ENCODE results near the gene JMY. TPM values are rescaled to one million over a fixed set of nuclear protein-coding genes. Genes with fewer than 3 reads are reported as not detected.

JMY gene
- total RNA-seq, 4 donors from 2014 or later: 7.0 to 30.1 (median 11.3) TPM

DNA sequence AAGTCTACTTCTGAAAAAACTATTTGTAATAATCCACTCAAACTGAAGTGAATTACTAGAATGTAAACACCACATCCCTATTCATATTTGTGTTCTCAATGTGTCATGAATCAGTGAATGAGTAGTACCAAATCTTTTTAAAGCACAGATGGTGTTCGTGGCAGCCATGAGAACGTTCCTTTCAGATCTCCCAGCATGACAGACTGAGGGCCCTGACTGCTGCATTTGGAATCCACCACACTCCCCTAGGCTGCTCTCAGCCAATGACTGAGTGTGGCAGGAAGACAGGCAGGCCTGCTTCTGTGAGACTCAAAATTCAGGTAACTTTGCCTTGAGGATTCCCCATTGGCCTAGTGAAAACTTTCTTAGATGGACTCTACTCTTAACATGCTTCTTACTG, 10.9 kb upstream of the JMY start:
- DNase-seq (ENCODE audit: low spot score) (no peak), ATAC-seq (ENCODE audit: low FRiP score) (no peak)

GRCh38 chr5:79225441-79225840, 10.5 kb upstream of the JMY start:
- DNase-seq (ENCODE audit: low spot score) (no peak), ATAC-seq (ENCODE audit: low FRiP score) (no peak)
- TF ChIP-seq, protein P1, sequence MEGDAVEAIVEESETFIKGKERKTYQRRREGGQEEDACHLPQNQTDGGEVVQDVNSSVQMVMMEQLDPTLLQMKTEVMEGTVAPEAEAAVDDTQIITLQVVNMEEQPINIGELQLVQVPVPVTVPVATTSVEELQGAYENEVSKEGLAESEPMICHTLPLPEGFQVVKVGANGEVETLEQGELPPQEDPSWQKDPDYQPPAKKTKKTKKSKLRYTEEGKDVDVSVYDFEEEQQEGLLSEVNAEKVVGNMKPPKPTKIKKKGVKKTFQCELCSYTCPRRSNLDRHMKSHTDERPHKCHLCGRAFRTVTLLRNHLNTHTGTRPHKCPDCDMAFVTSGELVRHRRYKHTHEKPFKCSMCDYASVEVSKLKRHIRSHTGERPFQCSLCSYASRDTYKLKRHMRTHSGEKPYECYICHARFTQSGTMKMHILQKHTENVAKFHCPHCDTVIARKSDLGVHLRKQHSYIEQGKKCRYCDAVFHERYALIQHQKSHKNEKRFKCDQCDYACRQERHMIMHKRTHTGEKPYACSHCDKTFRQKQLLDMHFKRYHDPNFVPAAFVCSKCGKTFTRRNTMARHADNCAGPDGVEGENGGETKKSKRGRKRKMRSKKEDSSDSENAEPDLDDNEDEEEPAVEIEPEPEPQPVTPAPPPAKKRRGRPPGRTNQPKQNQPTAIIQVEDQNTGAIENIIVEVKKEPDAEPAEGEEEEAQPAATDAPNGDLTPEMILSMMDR (IDR thresholded peaks at IDR 0.05): no peak

More for the DNA sequence above, 10.9 kb upstream of the JMY start:
- TF ChIP-seq, protein P1 (IDR thresholded peaks at IDR 0.05): no peak

- DNase-seq (ENCODE audit: low spot score) (no peak), ATAC-seq (ENCODE audit: low FRiP score) (no peak)
- TF ChIP-seq, protein P1 (IDR thresholded peaks at IDR 0.05): no peak
These were observed 8.4 kb upstream of the JMY start for GRCh38 chr5:79227484-79228025.

GRCh38 chr5:79229357-79230174, 6.4 kb upstream of the JMY start:
- ATAC-seq (ENCODE audit: low FRiP score) (no peak), DNase-seq (ENCODE audit: low spot score) (no peak)
- TF ChIP-seq, protein P1 (IDR thresholded peaks at IDR 0.05): no peak

DNA sequence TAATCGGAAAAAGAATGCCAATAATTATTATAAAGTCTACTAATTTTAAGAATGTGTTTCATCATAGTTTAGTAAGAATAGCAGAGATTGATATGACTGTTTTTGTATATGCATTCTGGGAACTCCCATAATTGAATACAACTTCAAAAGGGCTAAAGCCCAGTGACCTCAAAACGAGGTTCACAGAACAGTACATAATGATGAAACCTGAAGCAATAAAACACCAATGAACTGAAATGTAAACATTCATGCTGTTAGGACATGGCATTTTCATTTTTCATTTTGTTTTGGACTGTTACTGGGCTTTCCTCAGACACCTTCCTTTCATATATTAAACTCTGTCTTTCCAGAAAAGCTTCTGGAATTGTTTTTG, 684 bp upstream of the JMY start:
- ATAC-seq (ENCODE audit: low FRiP score): no peak
- DNase-seq (ENCODE audit: low spot score): no peak
- TF ChIP-seq, protein P1 (IDR thresholded peaks at IDR 0.05): no peak

- DNase-seq (ENCODE audit: low spot score) (no peak), ATAC-seq (ENCODE audit: low FRiP score) (peak; percentile 38)
- TF ChIP-seq, protein P1 (IDR thresholded peaks at IDR 0.05): no peak
These were observed 535 bp downstream of the JMY start for GRCh38 chr5:79236362-79236969.
